Mesenteric fat pad (tissue), 1 donor: ENCODE measurements around the gene CORO1C. TPM values are rescaled to one million over a fixed set of nuclear protein-coding genes. Genes with fewer than 3 reads are reported as not detected.
"Not testable (repeated sequence)": the region's sequence is repeated elsewhere in the genome, so short reads cannot be mapped to it uniquely, and the experiment has no call there.

ENCODE experiments used
- DNase-seq: peaks from one replicate; pipeline ENCODE4 v3.0.0-alpha.2; 2020; ENCODE audit warnings: low spot score
- long read RNA-seq: library from polyadenylated mRNA; unstranded; transcript quantifications from one replicate; pipeline ENCODE4 v2.0.0, GENCODE V29; 2020
- total RNA-seq: library from RNA; stranded (reverse); fragmentation: NEBNext Ultra II Directional; extraction: Animal tissue kit (Norgen Biotek cat#: 25700); gene quantifications from one replicate; pipeline ENCODE4 v1.2.1, GENCODE V29; 2021
- donor health status: DM: yes; HTN: yes; CAD: no.

Gene CORO1C
- 241 TPM for total RNA-seq
- long read RNA-seq, transcript CORO1C-201 (11 exons, 3,892 nt): major isoform, 35 of 77 reads
- long read RNA-seq, partial matches to known transcripts: 20 of 77 reads
- long read RNA-seq, other reads (novel, unspliced or antisense): 22 of 77 reads

DNA sequence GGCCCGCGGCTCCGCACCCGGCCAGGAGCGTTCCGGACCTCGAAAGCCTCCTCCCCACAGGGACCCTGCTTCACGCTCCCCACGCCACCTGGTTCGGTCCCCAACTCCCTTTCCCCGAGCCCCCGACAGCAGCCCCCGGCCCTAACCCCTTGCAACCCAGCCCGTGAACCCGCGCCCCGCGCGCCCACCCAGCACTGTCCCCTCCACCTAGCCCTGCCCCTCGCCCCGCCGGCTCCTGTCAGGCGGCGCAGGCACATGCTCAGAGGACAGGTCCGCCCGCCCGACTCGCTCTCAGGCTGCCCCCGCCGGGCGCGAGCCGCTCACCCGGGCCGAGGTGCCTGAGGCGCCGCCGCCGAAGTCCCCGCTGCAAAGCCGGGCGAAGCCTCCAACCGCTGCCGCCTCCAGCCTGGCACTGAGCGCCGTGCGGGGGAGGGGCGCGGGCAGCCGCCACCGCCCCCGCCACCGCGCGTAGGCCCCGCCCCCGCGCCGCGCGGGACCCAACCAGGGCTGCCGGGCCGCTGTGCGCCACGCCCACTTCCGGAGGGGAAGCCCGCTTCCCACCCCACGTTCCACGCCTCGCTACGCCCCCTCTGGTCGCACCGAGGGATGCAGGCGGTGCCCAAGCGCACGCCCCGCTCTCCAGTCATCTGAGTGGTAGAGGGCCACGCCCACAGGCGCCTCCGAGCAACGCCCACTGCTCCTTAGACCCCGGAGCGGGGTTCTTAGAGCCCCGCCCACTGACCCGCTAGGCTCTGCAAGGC is at the start of gene CORO1C:
CORO1C (minus strand) TSS at position 414 of the 761 bp plus-strand sequence. CDS start 30,200 bp downstream, outside the sequence.
- DNase-seq: peak; percentile 99

DNA sequence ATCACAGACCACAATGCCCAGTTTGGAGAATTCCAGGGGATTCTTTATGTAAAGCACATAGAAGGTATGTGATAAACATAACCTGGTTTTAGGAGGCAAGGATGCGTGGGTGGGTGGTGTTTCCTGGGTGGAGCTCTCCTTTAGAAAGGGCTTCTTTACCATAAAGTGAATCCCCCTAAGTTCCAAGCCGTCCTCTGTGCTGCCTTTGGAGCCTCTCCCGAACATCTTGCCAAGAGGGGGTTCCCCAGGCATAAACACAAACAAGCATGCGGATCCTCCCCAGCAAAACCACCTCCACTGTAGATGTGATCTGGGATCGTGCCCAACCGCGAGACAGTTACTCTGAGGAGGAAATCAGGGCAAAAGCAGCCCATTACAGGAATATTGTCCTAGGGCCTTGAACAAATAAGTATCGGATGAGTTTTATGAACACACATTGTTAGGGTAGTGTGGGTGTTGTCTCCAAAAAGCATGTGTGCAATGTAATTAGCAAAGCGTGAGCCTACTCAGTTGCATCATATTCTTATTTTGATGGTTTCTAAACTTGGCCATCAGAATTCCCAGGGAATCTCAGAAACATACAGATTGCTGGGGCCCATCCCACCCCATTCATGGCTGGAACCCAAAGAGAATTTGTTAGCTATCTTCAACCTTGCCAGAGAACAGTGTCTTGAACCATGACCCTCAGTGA is 48.8 kb upstream of the CORO1C start:
- DNase-seq: no peak

DNA sequence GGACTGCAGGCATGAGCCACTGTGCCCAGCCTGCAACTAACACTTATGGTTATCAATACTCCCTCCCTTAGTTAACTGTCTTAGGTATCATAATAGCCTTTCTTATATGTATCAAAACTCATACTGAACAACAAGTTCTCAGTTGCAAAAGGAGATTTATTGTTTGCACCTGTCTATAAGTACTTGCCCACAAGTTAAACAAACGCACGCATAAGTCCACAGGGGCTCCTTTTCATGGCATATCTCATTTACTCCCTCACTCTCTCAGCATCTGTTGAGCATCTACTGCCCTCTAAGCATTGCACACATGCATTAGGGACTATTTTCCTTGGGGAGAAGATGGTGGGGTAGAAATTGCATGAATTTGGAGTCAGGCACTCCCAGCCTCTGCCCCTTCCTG is 46.7 kb upstream of the CORO1C start:
- no peak for DNase-seq

DNA sequence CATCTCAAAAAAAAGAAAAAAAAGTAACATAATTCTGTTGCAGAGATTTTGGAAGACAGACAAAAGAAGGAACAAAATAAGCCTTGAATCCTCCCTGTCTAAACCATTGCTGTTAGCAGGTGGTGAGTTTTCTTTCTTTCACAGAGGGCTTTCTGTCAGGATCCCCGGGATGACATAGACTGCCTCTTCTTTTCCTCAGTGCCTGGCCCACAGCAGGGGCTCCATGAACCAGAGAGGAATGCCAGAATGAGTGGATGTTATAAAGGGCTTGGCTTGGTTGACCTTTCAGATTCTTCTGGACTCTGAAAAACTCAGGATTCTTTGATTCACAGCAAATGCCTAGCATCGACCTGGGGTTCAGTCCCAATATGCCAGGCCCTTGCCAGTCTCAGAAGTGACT is 45.8 kb upstream of the CORO1C start:
- no peak for DNase-seq

DNA sequence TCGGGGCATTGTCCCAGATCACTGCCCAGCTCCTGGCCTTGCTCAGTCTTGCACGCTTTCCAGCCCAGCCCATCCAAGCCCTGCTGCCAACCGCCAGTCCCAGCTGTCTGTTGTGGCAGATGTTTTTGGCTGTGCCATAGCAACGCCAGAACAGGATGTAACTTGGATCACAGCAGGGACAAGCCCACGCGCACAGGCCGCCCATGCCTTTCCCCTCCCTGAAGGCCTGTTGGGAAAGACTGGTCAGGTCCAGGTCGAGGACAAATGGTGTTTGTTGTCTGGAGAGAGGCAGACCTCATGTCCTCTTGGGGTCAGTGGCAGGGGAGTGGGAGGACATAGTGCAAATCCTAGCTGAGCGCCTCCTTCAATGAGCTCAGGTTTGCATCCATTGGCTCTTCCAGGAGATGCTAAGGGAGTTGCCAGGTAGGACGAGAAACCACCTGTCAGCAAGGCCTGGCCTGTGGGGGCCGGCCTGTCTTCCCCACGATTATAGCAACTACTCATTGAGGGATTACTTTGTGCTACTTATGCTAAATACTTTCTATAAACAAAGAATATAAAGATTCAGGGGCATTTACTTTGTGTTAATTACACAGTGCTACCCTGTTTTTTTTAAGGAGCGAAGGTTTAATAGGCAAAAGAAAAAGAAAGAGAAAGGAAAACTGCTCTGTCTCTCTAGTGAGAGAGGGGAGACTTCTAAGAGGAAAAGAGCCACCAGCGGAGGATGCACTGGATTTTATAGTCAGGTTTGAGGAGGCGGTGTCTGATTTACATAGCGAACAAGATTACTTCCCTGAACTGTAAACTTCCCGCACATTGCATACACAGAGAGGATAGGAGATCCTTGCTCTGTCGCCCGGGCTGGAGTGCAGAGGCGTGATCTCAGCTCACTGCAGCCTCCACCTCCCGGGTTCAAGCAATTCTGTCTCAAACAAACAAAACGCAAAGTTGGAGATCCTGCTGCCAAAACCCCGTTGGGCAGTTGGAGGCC is 42.8 kb upstream of the CORO1C start:
- no peak for DNase-seq

DNA sequence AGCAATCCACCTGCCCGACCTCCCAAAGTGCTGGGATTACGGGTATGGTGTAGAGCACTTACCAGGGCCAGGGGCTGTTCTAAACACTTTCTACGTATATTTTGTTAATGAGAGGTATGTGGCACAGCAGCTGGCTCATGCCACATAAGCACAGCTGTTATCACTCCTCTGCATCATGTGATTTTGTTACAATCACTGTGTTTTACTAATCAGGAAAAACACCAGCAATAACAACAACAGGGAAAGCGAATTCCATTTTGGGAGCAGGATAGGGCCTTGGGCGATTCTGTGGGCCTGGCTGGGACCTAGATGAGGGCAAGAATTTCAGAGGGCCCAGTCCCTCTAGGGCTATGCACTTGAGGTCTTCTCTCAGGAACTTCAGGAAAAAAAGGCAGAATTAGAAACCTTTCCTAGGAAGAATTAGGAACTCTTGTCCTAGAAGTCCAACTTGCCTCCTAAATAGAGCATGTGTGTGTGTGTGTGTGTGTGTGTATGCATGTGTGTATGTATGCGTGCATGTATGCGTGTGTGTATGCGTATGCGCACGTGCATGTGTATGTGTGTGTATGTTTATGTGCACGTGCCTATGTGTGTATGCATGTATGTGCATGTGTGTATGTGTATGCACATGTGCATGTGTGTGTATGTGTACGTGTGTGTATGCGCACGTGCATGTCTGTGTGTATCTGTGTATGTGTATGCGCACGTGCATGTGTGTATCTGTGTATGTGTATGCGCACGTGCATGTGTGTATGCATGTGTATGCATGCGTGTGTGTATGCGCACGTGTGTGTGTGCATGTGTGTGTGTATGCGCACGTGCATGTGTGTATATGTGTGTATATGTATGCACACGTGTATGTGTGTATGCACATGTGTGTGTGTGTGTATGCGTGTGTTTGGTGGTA is 41.8 kb upstream of the CORO1C start:
- DNase-seq: no peak

DNA sequence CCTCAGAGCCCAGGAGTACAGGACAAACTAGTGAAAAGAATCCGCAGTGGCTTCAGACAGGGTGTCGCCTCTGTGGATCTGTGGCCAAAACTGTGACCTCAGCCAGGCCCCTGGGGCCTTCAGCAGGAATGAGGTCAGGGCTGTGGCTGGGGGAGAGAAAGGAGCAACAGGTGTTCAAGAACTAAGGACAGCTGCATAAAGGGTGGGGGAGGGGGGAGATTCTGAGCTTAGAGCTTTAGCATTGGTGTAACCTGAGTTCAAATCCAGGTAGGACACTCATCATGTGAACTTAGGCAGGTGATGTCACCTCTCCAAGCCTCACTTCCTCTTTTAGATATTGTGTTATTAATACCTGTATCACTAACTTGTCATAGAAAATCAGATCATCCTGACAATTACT is 40.9 kb upstream of the CORO1C start:
- DNase-seq: no peak

DNA sequence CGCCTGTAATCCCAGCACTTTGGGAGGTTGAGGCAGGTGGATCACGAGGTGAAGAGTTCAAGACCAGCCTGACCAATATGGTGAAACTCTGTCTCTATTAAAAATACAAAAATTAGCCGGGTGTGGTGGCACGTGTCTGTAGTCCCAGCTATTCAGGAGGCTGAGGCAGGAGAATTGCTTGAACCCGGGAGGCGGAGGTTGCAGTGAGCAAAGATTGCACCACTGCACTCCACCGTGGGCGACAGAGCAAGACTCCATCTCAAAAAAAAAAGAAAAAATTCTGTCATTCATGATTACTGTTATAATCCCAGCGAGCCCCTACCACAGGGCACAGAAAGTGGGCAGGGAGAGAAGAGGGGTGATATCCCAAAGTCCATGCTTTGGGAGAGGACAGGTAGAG is 40.5 kb upstream of the CORO1C start:
- not testable (repeated sequence) for DNase-seq

DNA sequence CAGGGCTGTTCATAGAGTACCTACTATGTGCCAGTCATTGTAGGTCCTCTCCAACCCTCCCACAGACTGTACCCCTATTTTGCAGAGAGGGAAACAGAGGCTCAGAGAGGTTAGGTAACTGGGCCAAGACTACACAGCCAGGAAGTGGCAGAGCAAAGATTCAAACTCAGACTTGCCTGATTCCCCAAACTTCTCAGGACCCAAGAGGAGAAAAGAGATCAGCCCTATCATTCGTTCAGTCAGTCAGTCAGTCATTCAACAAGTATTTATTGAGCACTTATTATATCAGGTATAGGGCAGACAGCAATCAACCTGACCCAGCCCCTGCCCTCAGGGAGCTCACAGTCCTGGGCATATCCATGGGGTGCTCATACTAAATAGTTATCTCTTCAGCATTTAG is 39.6 kb upstream of the CORO1C start:
- no peak for DNase-seq

DNA sequence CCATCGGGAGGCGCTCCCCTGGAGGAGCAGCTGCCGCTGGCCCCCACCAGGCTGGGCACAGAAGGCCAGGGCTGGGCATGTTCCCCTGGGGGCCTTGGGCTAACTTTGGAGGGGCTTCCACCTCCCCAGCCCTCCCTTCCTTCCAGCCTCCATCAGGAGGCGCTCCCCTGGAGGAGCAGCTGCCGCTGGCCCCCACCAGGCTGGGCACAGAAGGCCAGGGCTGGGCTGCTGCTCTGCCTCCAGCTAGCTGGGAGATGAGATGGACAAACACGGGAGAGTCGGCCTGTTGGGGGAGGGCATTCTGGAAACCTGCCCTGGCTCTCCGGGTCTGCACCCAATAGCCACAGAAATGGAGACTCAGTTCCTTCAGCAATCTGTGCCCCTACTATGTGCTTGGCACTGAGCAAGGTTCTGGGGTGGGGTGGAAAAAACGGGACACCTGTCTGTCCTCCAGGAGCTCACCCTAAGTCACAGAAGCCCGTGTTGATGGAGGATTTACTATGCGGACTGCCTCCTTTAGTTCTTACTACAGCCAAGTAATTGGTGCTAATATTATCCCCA is 39.0 kb upstream of the CORO1C start:
- no peak for DNase-seq

DNA sequence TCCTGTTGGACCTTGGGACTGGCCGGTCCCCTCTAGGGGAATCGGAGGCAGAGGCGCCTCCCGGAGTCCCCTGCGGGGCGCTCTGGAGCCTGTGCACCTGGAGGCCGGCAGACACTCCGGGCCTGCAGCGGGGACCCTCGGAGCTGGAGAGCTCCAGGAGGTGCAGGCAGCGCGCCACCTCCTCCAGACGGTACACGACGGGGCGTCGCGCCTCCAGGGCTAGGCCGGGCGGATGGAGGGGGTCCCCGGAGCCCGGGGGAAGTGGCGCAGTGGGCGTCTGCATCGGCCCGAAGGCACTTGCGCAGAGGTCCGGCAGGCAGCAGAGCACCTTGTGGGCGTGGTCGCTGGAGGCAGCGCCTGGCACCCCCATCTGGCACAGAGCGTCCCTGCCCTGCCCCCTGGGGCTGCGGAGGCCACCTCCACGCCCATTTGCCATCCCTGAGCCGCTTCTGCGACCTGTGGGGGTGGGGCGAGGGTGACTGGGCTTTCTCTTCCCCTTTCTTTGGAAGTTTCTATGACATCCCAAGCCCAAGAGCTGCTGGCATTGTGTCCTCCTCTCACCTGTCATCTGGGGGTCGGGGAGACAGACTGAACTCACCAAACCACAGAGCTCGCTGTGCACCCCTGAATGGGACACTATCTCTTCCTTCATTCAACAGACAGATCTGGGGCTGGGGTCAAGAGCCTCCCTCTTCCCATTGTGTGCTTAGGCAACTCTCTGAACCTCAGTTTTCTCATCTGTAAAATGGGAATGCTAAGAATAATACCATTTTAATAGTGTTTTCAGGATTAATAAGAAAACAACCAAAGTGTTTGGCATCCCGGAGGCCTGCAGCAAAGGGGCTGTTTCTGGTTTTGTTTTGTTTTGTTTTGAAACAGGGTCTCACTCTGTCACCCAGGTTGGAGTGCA is 37.5 kb upstream of the CORO1C start:
- DNase-seq: no peak

DNA sequence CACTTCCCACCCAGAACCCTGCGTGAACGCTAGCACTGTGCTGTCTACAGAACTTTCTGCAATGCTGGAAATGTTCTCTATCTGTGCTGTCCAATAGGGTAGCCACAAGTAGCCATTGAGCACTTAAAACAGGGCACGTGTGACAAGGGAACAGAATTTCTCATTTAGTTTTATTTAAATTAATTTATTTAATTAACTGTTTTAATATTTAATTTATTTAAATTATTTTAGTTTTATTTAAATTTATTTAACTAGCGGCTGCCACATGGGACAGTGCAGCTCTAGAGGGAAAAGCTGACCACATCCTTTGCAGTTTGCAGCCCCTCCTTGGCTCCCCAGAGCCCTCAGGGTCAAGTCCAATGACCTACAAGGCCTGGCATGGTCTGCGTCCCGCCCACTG is 35.0 kb upstream of the CORO1C start:
- no peak for DNase-seq

DNA sequence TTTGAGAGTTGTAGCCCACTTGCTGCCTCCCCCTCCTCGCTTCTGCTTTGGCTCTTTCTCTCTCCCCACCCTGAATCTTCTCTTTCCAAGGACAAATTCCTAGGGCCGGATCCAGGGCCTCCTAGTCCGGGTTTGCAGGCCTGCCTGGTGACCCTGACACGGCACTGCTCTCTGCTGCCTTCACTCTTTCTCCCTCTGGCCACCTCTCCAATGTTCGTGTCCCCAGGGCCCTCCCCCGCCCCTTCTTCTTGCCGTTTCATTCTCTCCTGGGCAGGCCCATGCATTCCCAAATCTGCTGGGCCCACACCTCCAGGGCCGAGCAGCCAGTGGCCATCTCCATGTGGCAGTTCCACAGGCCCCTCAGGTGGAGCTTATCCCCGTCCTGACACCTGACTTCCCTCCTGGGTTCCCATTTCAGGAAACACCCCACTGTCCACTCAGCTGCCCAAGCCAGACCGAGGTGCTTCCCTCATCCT is 34.0 kb upstream of the CORO1C start:
- no peak for DNase-seq

DNA sequence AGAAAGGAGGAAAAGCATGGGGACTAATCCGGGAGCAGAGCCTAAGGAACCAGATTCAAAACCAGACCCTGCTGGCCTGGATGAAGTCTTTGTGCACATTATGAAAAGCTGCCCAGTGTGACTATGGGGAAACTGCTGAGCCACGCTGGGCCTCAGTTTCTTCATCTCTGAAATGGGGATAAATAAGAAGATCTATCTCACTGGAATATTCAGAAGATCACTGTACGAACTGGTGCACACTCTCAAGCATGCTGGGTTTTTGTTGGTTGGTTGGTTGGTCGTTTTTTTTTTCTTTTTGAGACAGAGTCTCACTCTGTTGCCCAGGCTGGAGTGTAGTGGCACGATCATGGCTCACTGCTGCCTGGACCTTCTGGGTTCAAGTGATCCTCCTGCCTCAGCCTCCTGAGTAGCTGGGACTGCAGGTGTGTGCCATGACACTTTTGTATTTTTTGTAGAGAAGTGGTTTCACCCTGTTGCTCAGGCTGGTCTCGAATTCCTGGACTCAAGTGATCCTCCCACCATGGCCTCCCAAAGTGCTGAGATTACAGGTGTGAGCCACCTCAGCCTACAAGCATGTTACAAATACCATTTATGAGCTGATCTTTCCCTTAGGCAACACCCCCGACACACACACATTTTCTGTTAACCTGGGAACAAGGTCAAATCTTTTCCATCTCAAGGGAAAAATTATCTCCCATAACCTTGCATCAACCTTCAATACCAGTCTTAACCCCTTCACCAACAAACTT is 33.4 kb upstream of the CORO1C start:
- DNase-seq: no peak

DNA sequence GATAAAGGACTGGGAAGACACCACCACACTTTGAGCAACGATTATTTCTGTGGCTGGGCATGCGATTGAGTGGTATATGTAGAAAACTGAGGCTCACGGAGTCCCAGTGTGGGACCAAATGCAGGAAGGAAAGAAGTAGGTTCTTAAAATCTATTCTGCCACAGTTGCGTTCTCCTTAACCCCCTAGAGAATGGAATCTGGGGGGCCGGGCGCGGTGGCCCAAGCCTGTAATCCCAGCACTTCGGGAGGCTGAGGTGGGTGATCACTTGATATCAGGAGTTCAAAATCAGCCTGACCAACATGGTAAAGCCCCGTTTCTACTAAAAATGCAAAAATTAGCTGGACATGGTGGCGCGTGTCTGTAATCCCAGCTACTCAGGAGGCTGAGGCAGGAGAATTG is 29.9 kb upstream of the CORO1C start:
- DNase-seq: no peak

DNA sequence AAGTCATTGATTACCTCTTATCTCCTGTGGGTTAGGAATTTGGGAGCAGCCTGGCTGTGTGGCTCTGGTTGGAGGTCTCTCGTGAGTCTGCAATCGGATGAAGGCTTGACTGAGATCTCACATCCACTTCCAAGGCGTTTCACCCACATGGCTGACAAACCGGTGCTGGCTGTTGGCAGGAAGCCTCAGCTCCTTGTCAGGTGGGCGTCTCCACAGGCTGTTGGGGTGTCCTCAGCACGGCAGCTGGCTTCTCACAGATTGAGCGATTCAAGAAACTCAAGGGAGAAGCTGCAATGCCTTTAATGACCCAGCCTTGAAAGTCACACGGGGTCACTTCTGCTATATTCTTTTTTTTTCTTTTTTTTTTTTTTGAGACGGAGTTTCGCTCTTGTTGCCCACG is 28.6 kb upstream of the CORO1C start:
- DNase-seq: no peak

DNA sequence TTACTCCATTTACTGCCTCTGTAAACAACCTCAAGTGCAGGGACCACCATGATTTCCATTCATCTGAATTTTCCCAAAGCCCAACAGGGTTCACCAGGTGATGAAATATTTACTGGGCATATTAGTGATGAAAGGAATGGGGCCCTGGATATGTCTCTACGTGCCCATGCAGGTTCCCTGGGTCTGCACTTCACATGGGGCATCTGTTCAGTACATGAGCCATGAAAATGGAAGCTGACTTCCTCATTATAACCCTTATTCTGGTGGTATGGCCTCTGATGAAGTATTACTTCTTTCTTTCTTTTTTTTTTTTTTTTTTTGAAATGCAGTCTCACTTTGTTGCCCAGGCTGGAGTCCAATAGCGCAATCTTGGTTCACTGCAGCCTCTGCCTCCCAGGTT is 26.5 kb upstream of the CORO1C start:
- no peak for DNase-seq

DNA sequence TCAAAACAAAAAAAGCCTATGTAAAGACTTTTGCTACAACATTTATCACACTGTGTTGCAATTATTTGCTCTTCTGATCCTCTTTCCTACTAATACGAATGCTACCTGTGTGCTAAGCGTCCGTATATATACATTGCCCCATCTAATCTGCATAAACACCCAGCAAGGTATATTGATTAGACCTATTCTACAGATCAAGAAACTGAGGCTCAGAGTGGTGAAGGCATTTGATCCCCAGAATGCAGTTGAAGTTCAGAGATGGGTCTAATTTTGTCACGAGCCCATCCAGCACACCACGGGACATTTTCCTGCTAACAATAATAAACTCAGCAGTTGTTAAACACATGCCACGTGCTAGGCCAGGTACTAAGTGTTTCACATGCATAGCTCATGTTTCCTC is 25.1 kb upstream of the CORO1C start:
- DNase-seq: no peak
